Measurements from ENCODE around the gene ZNF722.

DNA sequence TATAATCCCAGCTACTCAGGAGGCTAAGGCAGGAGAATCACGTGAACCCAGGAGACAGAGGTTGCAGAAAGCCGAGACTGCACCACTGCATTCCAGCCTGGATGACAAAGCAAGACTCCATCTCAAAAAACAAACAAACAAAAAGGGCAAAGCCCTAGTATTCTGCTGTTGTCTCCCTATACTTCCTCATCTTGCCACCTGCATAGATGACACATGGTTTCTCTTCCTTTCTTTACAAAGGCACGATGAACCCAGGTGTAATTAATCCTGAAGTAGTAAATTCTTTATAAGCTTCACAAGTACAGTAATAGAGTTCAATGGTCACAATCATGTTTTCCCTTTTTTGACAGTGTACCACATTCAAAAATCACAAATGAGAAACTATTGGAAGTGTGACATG lies 36.7 kb downstream of the ZNF722 start:
- TF ChIP-seq, protein P1, sequence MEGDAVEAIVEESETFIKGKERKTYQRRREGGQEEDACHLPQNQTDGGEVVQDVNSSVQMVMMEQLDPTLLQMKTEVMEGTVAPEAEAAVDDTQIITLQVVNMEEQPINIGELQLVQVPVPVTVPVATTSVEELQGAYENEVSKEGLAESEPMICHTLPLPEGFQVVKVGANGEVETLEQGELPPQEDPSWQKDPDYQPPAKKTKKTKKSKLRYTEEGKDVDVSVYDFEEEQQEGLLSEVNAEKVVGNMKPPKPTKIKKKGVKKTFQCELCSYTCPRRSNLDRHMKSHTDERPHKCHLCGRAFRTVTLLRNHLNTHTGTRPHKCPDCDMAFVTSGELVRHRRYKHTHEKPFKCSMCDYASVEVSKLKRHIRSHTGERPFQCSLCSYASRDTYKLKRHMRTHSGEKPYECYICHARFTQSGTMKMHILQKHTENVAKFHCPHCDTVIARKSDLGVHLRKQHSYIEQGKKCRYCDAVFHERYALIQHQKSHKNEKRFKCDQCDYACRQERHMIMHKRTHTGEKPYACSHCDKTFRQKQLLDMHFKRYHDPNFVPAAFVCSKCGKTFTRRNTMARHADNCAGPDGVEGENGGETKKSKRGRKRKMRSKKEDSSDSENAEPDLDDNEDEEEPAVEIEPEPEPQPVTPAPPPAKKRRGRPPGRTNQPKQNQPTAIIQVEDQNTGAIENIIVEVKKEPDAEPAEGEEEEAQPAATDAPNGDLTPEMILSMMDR (conservative IDR thresholded peaks at IDR 0.05; ENCODE audit: low read length): no peak
- TF ChIP-seq EZH2phosphoT487 (IDR thresholded peaks at IDR 0.05; ENCODE audit: borderline replicate concordance, low read depth, low read length): no peak

Data from OCI-LY7 (cell line).